Progenitor cell of endocrine pancreas (in vitro differentiated cells): ENCODE results near the gene MUC22. TPM values are rescaled to one million over a fixed set of nuclear protein-coding genes. Genes with fewer than 3 reads are reported as not detected.

Experiments
- DNase-seq: peaks from one replicate; pipeline ENCODE4 v3.0.0; 2021; ENCODE audit warnings: low spot score; ENCODE audit not compliant: unreplicated experiment
- H3K27ac Mint-ChIP-seq: 2 replicates; pipeline ENCODE4 v1.8.0; 2021; ENCODE audit warnings: mild to moderate bottlenecking, moderate library complexity, mixed read lengths
- H3K27me3 Mint-ChIP-seq: 2 replicates; pipeline ENCODE4 v1.8.0; 2021; ENCODE audit warnings: mixed read lengths
- H3K36me3 Mint-ChIP-seq: 2 replicates; pipeline ENCODE4 v1.8.0; 2022; ENCODE audit warnings: mixed read lengths; ENCODE audit not compliant: insufficient read depth
- H3K4me1 Mint-ChIP-seq: 2 replicates; pipeline ENCODE4 v1.8.0; 2021; ENCODE audit warnings: low read depth, mixed read lengths
- H3K4me3 Mint-ChIP-seq: 2 replicates; pipeline ENCODE4 v1.8.0; 2021; ENCODE audit warnings: low read depth, mild to moderate bottlenecking, moderate library complexity, mixed read lengths
- H3K9me3 Mint-ChIP-seq: 2 replicates; pipeline ENCODE4 v1.8.0; 2021; ENCODE audit warnings: low read depth, mixed read lengths
- CTCF ChIP-seq: fragments of 200-600 bp; sonication (generic); IDR thresholded peaks from one replicate; pipeline ENCODE4 v1.5.0; 2021; ENCODE audit warnings: antibody characterized with exemption, mild to moderate bottlenecking; ENCODE audit not compliant: unreplicated experiment
- long read RNA-seq: library from polyadenylated mRNA; unstranded; transcript quantifications from one replicate; pipeline ENCODE4 v2.0.0, GENCODE V29; 2020
- total RNA-seq: library from RNA; stranded (reverse); gene quantifications from 2 replicates; pipeline ENCODE4 v1.2.1, GENCODE V29; 2021

MUC22 gene
- total RNA-seq = not detected in 2 replicates
- long read RNA-seq = 0 reads

GRCh38 chr6:31010393-31011060 is at the start of gene MUC22:
Gene MUC22, plus strand, starts transcription at chr6:31010474. Its CDS starts 233 bp downstream, at chr6:31010707.
- no peak within 1 kb of the TSS for H3K4me3 Mint-ChIP-seq
- no peak for TF ChIP-seq CTCF
- H3K9me3 Mint-ChIP-seq = no peaks in the 10 kb centered on the region
- no peak for DNase-seq
- peaks cover 21% of the 10 kb centered on the region for H3K27me3 Mint-ChIP-seq
- peaks cover 10% of the 10 kb centered on the region for H3K4me1 Mint-ChIP-seq
- H3K27ac Mint-ChIP-seq = no peak within 1 kb of the TSS
- H3K36me3 Mint-ChIP-seq = no peaks in the 10 kb centered on the region

GRCh38 chr6:30960907-30961673 is 49.2 kb upstream of the MUC22 start:
- no peaks in the 10 kb centered on the region for H3K4me1 Mint-ChIP-seq
- no peak overlapping the region for H3K27ac Mint-ChIP-seq
- no peak for TF ChIP-seq CTCF
- no peak overlapping the region for H3K4me3 Mint-ChIP-seq
- no peaks in the 10 kb centered on the region for H3K9me3 Mint-ChIP-seq
- DNase-seq = no peak
- H3K27me3 Mint-ChIP-seq = peaks cover 55% of the 10 kb centered on the region
- no peaks in the 10 kb centered on the region for H3K36me3 Mint-ChIP-seq

GRCh38 chr6:30962716-30963115 is 47.6 kb upstream of the MUC22 start:
- Mint-ChIP-seq H3K4me1 (no peaks in the 10 kb centered on the region), H3K4me3 (no peak overlapping the region), H3K27me3 (peaks cover 41% of the 10 kb centered on the region), H3K9me3 (no peaks in the 10 kb centered on the region), H3K36me3 (no peaks in the 10 kb centered on the region), H3K27ac (no peak overlapping the region)
- TF ChIP-seq CTCF = no peak
- no peak for DNase-seq

- no peak for DNase-seq
- Mint-ChIP-seq H3K9me3 (no peaks in the 10 kb centered on the region), H3K36me3 (no peaks in the 10 kb centered on the region), H3K27ac (no peak overlapping the region), H3K4me3 (no peak overlapping the region), H3K4me1 (no peaks in the 10 kb centered on the region), H3K27me3 (peaks cover 34% of the 10 kb centered on the region)
- TF ChIP-seq CTCF = no peak
Measured at GRCh38 chr6:30963641-30964040, 46.6 kb upstream of the MUC22 start.

- DNase-seq = no peak
- Mint-ChIP-seq H3K9me3 (no peaks in the 10 kb centered on the region), H3K4me1 (no peaks in the 10 kb centered on the region), H3K27me3 (peaks cover 32% of the 10 kb centered on the region), H3K27ac (no peak overlapping the region), H3K4me3 (no peak overlapping the region), H3K36me3 (no peaks in the 10 kb centered on the region)
- TF ChIP-seq CTCF = no peak
Measured at GRCh38 chr6:30964075-30964474, 46.2 kb upstream of the MUC22 start.
